LNCAP (cell line): ENCODE measurements around the gene TMEM43.

ENCODE experiments used
- TF ChIP-seq, protein P1 (sequence below): fragments of 450-650 bp; IDR thresholded peaks from 2 replicates; pipeline ENCODE4 v1.5.1; 2017; ENCODE audit warnings: mild to moderate bottlenecking

Gene TMEM43

DNA sequence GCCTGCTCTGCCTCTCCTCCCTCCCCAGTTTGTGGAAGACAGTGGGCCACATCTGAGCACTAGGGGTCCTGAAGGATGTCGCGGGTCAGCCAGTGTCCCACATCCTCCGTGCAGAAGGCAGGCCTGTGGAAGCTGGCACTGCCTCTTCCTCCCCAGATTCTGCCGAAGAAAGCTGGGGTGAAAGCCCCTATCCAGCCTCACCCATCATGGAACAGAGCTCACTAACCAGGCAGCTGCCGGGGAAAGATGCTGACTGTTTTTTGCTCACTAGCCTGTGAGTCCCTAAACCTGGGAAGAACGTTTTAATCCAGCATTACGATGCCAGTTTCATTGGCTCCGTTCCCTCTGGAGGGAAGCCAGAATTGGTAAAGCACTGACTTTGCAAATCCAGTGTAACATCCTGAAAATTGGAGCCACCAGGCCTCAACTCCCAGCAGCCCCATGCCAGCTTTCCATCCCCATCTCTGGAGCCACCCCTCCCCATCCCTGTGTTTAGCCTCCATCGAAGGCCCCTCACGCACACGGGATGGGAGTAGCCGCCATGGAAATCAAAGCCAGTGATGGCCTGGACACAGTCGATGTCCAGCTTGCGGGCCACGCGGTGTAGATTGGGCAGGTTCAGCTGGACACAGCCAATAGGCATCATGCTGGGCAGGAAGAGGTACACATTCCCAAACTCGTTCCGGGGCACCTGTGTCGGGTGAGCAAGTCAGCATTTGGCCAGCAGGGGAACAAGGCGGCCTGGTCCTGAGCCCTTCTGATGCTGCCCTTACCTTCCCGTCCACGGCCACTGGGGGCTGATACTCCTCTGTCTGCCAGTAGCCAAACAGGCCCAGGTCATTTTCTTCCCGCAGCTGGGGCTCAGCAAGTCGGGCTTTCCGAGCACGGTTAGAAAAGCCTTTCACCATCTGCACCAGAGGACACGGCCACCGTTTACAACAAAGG, 23.5 kb downstream of the TMEM43 start:
- TF ChIP-seq, protein P1, sequence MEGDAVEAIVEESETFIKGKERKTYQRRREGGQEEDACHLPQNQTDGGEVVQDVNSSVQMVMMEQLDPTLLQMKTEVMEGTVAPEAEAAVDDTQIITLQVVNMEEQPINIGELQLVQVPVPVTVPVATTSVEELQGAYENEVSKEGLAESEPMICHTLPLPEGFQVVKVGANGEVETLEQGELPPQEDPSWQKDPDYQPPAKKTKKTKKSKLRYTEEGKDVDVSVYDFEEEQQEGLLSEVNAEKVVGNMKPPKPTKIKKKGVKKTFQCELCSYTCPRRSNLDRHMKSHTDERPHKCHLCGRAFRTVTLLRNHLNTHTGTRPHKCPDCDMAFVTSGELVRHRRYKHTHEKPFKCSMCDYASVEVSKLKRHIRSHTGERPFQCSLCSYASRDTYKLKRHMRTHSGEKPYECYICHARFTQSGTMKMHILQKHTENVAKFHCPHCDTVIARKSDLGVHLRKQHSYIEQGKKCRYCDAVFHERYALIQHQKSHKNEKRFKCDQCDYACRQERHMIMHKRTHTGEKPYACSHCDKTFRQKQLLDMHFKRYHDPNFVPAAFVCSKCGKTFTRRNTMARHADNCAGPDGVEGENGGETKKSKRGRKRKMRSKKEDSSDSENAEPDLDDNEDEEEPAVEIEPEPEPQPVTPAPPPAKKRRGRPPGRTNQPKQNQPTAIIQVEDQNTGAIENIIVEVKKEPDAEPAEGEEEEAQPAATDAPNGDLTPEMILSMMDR: no peak; the same call in 1 of the 2 replicates

DNA sequence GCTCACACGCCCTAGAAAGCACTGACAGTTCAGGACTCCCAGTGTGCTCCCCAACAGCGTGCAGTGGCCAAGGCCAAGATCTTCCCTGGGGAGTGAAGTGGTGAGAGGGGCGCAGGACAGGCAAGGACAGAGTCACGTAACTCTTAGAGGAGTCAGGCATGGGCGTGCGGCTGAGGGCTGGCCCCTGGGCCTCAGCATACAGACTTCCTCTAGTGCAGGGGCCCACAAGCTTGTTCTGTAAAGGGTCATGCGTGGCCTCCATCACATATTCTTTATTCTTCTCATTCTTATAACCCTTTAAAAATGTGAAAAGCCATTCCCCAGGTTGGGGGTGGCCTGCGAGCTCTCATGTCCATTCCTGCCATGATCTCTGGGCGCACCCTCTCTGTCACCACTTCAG, 25.2 kb downstream of the TMEM43 start:
- TF ChIP-seq, protein P1: no peak

DNA sequence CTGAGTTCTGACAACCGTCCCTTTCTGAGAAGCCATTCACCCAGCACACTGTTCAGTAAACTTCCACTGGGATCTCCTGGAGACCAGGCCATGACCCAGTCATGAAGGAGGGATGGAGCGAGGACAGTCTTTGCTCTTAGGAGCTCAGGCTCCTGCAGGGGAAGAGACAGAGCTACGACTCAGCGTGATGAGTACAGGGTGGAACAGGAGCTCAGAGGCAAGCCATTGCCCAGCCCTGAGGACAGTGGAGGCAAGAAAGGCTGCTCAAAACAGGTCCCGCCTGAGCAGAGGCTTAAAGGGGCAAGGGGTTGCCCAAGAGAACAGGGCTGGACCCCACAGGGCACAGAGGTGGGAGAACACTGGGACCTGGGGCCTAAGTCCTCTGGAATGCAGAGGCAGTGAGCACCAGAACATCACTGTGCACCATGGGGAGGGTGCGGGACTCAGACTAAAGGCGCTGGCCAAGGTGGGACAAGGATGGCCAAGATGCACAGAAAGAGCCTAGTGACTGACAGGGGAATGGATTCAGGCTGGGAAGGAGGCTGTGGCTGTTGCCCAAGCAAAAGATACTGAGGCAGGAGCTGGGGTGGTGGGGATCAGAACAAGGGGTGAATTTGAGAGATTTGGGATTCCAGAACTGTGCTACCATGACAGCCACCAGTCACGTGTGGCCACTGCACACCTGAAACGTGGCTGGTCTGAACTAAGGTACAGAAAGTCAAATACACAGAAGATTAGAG, 25.8 kb downstream of the TMEM43 start:
- TF ChIP-seq, protein P1: no peak

DNA sequence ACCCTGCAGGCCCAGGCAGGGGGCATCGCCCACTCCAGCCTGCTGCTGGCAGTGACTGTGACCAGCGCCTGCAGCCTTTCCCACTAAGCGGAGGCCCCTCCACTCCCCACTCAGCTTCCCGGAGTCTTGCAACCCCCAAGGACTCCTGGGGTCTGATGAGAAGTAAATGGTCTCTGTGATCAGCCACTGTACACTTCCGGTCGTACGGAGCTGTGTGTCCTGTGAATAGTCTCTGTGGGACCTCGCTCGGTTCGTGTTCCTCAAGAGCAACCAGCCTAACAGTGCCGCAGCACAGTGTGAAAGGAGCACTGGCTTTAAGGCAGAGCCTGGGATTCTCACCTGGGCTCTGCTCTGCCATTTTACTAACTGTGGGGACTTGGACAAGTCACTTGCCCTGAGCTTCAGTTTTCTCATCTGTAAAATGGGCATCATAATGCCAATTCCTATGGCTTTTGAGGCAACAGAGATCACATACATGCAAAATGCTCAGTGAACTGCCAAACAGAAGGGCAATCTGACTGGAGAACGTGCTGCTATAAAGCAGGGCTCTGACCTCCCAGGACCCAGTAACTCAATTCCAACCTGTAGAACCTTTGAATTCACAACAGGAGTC, 26.7 kb downstream of the TMEM43 start:
- TF ChIP-seq, protein P1: no peak

DNA sequence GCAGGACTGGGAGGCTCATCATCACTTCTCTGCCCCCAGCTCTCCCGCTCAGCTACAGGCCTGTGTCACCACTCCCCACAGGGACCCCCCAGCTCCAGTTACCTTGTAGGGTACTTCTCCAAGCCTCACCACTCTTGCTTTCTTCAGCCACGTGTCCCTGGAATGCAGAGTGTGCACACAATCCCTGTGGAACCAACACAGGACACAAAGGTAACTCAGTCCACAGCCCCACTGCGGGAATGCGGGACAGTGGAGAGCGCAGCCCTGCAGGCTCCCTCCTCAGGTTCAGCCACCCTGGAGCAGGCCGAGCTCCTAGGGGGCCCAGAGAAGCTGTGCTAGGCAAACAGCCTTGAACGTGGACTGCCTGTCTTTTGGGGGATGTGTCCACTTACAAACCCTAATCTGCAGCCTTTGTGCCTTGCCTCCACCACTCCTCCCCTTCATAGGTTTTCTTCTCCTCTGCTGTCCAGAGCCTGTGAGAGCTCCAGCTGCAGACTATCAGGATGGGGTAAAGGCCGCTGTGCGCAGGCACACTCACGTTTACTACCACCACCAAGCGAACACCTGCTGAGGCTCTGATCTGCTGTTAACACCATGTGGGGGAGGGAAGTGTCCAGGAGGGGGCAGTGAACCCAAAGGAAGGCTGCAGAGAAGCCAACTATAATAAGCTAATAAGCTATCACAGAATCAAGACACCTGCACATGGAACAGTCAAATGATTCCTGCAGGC, 27.5 kb downstream of the TMEM43 start:
- TF ChIP-seq, protein P1: no peak

DNA sequence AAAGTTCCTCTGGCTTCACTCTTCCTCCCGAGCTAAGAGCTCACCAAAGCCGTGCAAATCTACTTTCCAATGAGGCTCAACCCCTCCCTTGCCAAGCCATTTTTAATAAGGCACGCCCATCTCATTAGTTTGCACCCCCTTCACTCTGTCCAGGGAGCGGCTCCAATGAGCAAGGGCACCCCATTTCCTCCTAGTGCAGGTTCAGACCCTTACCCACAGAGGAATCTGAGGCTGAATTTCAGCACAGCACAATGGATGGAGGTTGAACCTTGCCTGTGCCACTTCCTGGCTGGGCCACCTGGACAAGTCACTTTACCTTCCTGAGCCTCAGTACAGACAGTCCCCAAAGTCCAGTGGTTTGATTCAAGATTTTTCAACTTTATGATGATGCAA, 28.1 kb downstream of the TMEM43 start:
- TF ChIP-seq, protein P1: no peak

DNA sequence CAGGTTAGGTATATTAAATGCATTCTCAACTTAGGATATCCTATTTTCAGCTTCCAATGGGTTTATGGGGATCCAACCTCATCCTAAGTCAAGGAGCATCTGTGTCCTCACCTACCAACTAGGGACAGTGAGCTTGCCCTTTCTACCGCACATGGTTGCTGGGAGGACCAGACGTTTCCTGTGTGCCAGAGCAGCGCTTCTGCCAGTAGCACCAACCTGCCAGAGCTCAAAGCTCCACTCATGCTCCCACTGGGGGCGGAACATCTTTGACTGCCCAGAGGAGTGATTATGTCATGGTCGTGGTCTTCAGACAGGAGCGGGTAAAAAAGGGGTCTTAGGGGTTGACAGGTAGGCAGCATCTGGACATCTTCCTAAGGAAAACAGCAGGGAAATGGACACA, 28.8 kb downstream of the TMEM43 start:
- TF ChIP-seq, protein P1: no peak
